Ishikawa (cell line): ENCODE data around the gene ZNF787.

Experiments used
- CEBPB ChIP-seq: IDR thresholded peaks from 2 replicates; pipeline ENCODE4 v1.6.1; 2012
- CREB1 ChIP-seq: IDR thresholded peaks from 2 replicates; pipeline ENCODE4 v1.6.1; 2012; ENCODE audit warnings: low read depth
- EGR1 ChIP-seq: IDR thresholded peaks from 2 replicates; pipeline ENCODE4 v1.6.1; 2012
- EP300 ChIP-seq: IDR thresholded peaks from 2 replicates; pipeline ENCODE4 v1.6.1; 2012; ENCODE audit warnings: borderline replicate concordance
- FOXM1 ChIP-seq: IDR thresholded peaks from 2 replicates; pipeline ENCODE4 v1.6.1; 2012; ENCODE audit warnings: low read depth, borderline replicate concordance
- MAX ChIP-seq: IDR thresholded peaks from 2 replicates; pipeline ENCODE4 v1.6.1; 2012
- NFIC ChIP-seq: IDR thresholded peaks from 2 replicates; pipeline ENCODE4 v1.6.1; 2012
- RAD21 ChIP-seq: IDR thresholded peaks from 2 replicates; pipeline ENCODE4 v1.6.1; 2012; ENCODE audit warnings: low read depth
- REST ChIP-seq: IDR thresholded peaks from 2 replicates; pipeline ENCODE4 v1.6.1; 2012; ENCODE audit warnings: low read depth, mild to moderate bottlenecking
- TAF1 ChIP-seq: IDR thresholded peaks from 2 replicates; pipeline ENCODE4 v1.6.1; 2012; ENCODE audit warnings: low read depth, mild to moderate bottlenecking
- TCF12 ChIP-seq: IDR thresholded peaks from 2 replicates; pipeline ENCODE4 v1.6.1; 2012; ENCODE audit warnings: low read depth
- TEAD4 ChIP-seq: IDR thresholded peaks from 2 replicates; pipeline ENCODE4 v1.6.1; 2012
- YY1 ChIP-seq: IDR thresholded peaks from 2 replicates; pipeline ENCODE4 v1.6.1; 2012; ENCODE audit warnings: low read depth
- ZBTB7A ChIP-seq: IDR thresholded peaks from 2 replicates; pipeline ENCODE4 v1.6.1; 2012; ENCODE audit warnings: low read depth

- TF ChIP-seq YY1, result no peak
- no peak for TF ChIP-seq EGR1
- TF ChIP-seq RAD21, result peak; percentile 81
- TF ChIP-seq CREB1, result no peak
- TF ChIP-seq NFIC, result no peak
- TF ChIP-seq MAX, result no peak
- no peak for TF ChIP-seq TCF12
- no peak for TF ChIP-seq ZBTB7A
- no peak for TF ChIP-seq EP300
- no peak for TF ChIP-seq TAF1
- TF ChIP-seq FOXM1, result no peak
- no peak for TF ChIP-seq REST
- no peak for TF ChIP-seq TEAD4
- no peak for TF ChIP-seq CEBPB
Measured at GRCh38 chr19:56076498-56076897, 44.6 kb downstream of the ZNF787 start.
